ENCODE results near the gene OTUD3. TPM values are rescaled to one million over a fixed set of nuclear protein-coding genes. Genes with fewer than 3 reads are reported as not detected.

OTUD3 gene
- total and polyA plus RNA-seq, 2 of the 13 experiments (the other 11 are each of a cell fraction or from before 2014, with no cell fraction given) = 5.2 to 7.5 TPM

- TF ChIP-seq ZNF274 (CRISPR knock-in tag; IDR thresholded peaks at IDR 0.05) (peak; percentile 71; the same call in 1 of the 2 replicates), YEATS2 (CRISPR knock-in tag; IDR thresholded peaks at IDR 0.05; ENCODE audit: borderline replicate concordance) (peak; percentile 83; the same call in 1 of the 2 replicates), PRDM4 (CRISPR knock-in tag; IDR thresholded peaks at IDR 0.05; ENCODE audit: borderline replicate concordance) (peak; percentile 23; the same call in 1 of the 2 replicates), KMT2A (CRISPR knock-in tag; IDR thresholded peaks at IDR 0.05) (peak; percentile 90; the same call in 1 of the 2 replicates), ZBTB7A (CRISPR knock-in tag; IDR thresholded peaks at IDR 0.05) (peak; percentile 77; the same call in 1 of the 2 replicates), ZNF768 (CRISPR knock-in tag; IDR thresholded peaks at IDR 0.05) (peak; percentile 70; the same call in 1 of the 2 replicates), ZNF883 (CRISPR knock-in tag; IDR thresholded peaks at IDR 0.05; ENCODE audit: not compliant biosample characterization) (peak; percentile 68), ETV5 (CRISPR knock-in tag; IDR thresholded peaks at IDR 0.05; ENCODE audit: borderline replicate concordance) (0 out of 2 replicates have a peak, but pooled peaks have one; percentile 6), MED8 (CRISPR knock-in tag; IDR thresholded peaks at IDR 0.05; ENCODE audit: insufficient replicate concordance) (no peak), REL (CRISPR knock-in tag; conservative IDR thresholded peaks at IDR 0.05) (0 out of 2 replicates have a peak, but pooled peaks have one; percentile 74), HBP1 (CRISPR knock-in tag; IDR thresholded peaks at IDR 0.05; ENCODE audit: low read depth) (peak; percentile 37), ZNF136 (CRISPR knock-in tag; IDR thresholded peaks at IDR 0.05; ENCODE audit: low read depth) (no peak), YEATS4 (CRISPR knock-in tag; IDR thresholded peaks at IDR 0.05; ENCODE audit: borderline replicate concordance) (peak; percentile 69; the same call in 1 of the 2 replicates), ZNF772 (CRISPR knock-in tag; IDR thresholded peaks at IDR 0.05) (no peak), ZFAT (CRISPR knock-in tag; conservative IDR thresholded peaks at IDR 0.05) (no peak), RFX3 (CRISPR knock-in tag; IDR thresholded peaks at IDR 0.05) (no peak), ZNF678 (CRISPR knock-in tag; IDR thresholded peaks at IDR 0.05) (peak; percentile 42; the same call in 1 of the 2 replicates), NR1H2 (CRISPR knock-in tag; IDR thresholded peaks at IDR 0.05; ENCODE audit: borderline replicate concordance, low read depth) (no peak)
- TF ChIP-seq, protein P1, sequence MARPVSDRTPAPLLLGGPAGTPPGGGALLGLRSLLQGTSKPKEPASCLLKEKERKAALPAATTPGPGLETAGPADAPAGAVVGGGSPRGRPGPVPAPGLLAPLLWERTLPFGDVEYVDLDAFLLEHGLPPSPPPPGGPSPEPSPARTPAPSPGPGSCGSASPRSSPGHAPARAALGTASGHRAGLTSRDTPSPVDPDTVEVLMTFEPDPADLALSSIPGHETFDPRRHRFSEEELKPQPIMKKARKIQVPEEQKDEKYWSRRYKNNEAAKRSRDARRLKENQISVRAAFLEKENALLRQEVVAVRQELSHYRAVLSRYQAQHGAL (CRISPR knock-in tag; IDR thresholded peaks at IDR 0.05; ENCODE audit: not compliant biosample characterization) = no peak
- TF ChIP-seq, protein P2, sequence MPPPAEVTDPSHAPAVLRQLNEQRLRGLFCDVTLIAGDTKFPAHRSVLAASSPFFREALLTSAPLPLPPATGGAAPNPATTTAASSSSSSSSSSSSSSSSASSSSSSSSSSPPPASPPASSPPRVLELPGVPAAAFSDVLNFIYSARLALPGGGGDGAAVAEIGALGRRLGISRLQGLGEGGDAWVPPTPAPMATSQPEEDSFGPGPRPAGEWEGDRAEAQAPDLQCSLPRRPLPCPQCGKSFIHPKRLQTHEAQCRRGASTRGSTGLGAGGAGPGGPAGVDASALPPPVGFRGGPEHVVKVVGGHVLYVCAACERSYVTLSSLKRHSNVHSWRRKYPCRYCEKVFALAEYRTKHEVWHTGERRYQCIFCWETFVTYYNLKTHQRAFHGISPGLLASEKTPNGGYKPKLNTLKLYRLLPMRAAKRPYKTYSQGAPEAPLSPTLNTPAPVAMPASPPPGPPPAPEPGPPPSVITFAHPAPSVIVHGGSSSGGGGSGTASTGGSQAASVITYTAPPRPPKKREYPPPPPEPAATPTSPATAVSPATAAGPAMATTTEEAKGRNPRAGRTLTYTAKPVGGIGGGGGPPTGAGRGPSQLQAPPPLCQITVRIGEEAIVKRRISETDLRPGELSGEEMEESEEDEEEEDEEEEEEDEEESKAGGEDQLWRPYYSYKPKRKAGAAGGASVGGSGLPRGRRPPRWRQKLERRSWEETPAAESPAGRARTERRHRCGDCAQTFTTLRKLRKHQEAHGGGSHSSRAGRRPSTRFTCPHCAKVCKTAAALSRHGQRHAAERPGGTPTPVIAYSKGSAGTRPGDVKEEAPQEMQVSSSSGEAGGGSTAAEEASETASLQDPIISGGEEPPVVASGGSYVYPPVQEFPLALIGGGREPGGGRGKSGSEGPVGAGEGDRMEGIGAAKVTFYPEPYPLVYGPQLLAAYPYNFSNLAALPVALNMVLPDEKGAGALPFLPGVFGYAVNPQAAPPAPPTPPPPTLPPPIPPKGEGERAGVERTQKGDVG (CRISPR knock-in tag; IDR thresholded peaks at IDR 0.05; ENCODE audit: borderline replicate concordance) = no peak
These were observed at the start of gene OTUD3 (continued) for GRCh38 chr1:19882111-19883071.
